ENCODE data around the gene VWF.

VWF gene

GRCh38 chr12:5912011-5912410, 212.5 kb downstream of the VWF start:
- no peaks in the 10 kb centered on the region for H3K27me3 ChIP-seq (ENCODE audit: control insufficient read depth, insufficient read depth, low read length)
- H3K4me3 ChIP-seq (ENCODE audit: low read length), result no peak overlapping the region
- no peaks in the 10 kb centered on the region for H3K9me3 ChIP-seq (ENCODE audit: control insufficient read depth, low read depth, low read length)
- no peaks in the 10 kb centered on the region for H3K36me3 ChIP-seq (ENCODE audit: control insufficient read depth, low read depth, low read length)
- no peaks in the 10 kb centered on the region for H3K4me1 ChIP-seq (ENCODE audit: control insufficient read depth, low read depth, low read length)
- H3K27ac ChIP-seq (ENCODE audit: low read length), result no peak overlapping the region
- no peak overlapping the region for H3K9ac ChIP-seq (ENCODE audit: low read length)

GRCh38 chr12:5910790-5911548, 213.5 kb downstream of the VWF start:
- H3K36me3 ChIP-seq (ENCODE audit: control insufficient read depth, low read depth, low read length), result no peaks in the 10 kb centered on the region
- H3K9ac ChIP-seq (ENCODE audit: low read length), result no peak overlapping the region
- H3K4me1 ChIP-seq (ENCODE audit: control insufficient read depth, low read depth, low read length), result no peaks in the 10 kb centered on the region
- H3K27ac ChIP-seq (ENCODE audit: low read length), result no peak overlapping the region
- H3K9me3 ChIP-seq (ENCODE audit: control insufficient read depth, low read depth, low read length), result no peaks in the 10 kb centered on the region
- H3K4me3 ChIP-seq (ENCODE audit: low read length), result no peak overlapping the region
- no peaks in the 10 kb centered on the region for H3K27me3 ChIP-seq (ENCODE audit: control insufficient read depth, insufficient read depth, low read length)

GRCh38 chr12:5909560-5909959, 214.9 kb downstream of the VWF start:
- Histone ChIP-seq H3K27me3 (ENCODE audit: control insufficient read depth, insufficient read depth, low read length) (no peaks in the 10 kb centered on the region), H3K27ac (ENCODE audit: low read length) (no peak overlapping the region)

GRCh38 chr12:5908251-5908650, 216.2 kb downstream of the VWF start:
- Histone ChIP-seq H3K27ac (ENCODE audit: low read length) (no peak overlapping the region), H3K9me3 (ENCODE audit: control insufficient read depth, low read depth, low read length) (no peaks in the 10 kb centered on the region), H3K27me3 (ENCODE audit: control insufficient read depth, insufficient read depth, low read length) (no peaks in the 10 kb centered on the region), H3K4me3 (ENCODE audit: low read length) (no peak overlapping the region), H3K36me3 (ENCODE audit: control insufficient read depth, low read depth, low read length) (no peaks in the 10 kb centered on the region), H3K9ac (ENCODE audit: low read length) (no peak overlapping the region), H3K4me1 (ENCODE audit: control insufficient read depth, low read depth, low read length) (peaks cover 3% of the 10 kb centered on the region)

More at GRCh38 chr12:5909560-5909959, 214.9 kb downstream of the VWF start:
- Histone ChIP-seq H3K9ac (ENCODE audit: low read length) (no peak overlapping the region), H3K9me3 (ENCODE audit: control insufficient read depth, low read depth, low read length) (no peaks in the 10 kb centered on the region), H3K4me3 (ENCODE audit: low read length) (no peak overlapping the region), H3K36me3 (ENCODE audit: control insufficient read depth, low read depth, low read length) (no peaks in the 10 kb centered on the region), H3K4me1 (ENCODE audit: control insufficient read depth, low read depth, low read length) (peaks cover 3% of the 10 kb centered on the region)

GRCh38 chr12:5907807-5908206, 216.7 kb downstream of the VWF start:
- Histone ChIP-seq H3K4me1 (ENCODE audit: control insufficient read depth, low read depth, low read length) (peaks cover 3% of the 10 kb centered on the region), H3K4me3 (ENCODE audit: low read length) (no peak overlapping the region), H3K36me3 (ENCODE audit: control insufficient read depth, low read depth, low read length) (no peaks in the 10 kb centered on the region), H3K9ac (ENCODE audit: low read length) (no peak overlapping the region), H3K27me3 (ENCODE audit: control insufficient read depth, insufficient read depth, low read length) (no peaks in the 10 kb centered on the region), H3K9me3 (ENCODE audit: control insufficient read depth, low read depth, low read length) (no peaks in the 10 kb centered on the region), H3K27ac (ENCODE audit: low read length) (no peak overlapping the region)

- Histone ChIP-seq H3K4me1 (ENCODE audit: control insufficient read depth, low read depth, low read length) (peaks cover 3% of the 10 kb centered on the region), H3K9ac (ENCODE audit: low read length) (no peak overlapping the region), H3K9me3 (ENCODE audit: control insufficient read depth, low read depth, low read length) (no peaks in the 10 kb centered on the region), H3K27me3 (ENCODE audit: control insufficient read depth, insufficient read depth, low read length) (no peaks in the 10 kb centered on the region), H3K27ac (ENCODE audit: low read length) (no peak overlapping the region), H3K4me3 (ENCODE audit: low read length) (no peak overlapping the region), H3K36me3 (ENCODE audit: control insufficient read depth, low read depth, low read length) (no peaks in the 10 kb centered on the region)
Measured at GRCh38 chr12:5905757-5906156, 218.7 kb downstream of the VWF start.

- Histone ChIP-seq H3K4me1 (ENCODE audit: control insufficient read depth, low read depth, low read length) (peaks cover 3% of the 10 kb centered on the region), H3K27ac (ENCODE audit: low read length) (no peak overlapping the region), H3K36me3 (ENCODE audit: control insufficient read depth, low read depth, low read length) (no peaks in the 10 kb centered on the region), H3K4me3 (ENCODE audit: low read length) (no peak overlapping the region), H3K27me3 (ENCODE audit: control insufficient read depth, insufficient read depth, low read length) (no peaks in the 10 kb centered on the region), H3K9me3 (ENCODE audit: control insufficient read depth, low read depth, low read length) (no peaks in the 10 kb centered on the region), H3K9ac (ENCODE audit: low read length) (no peak overlapping the region)
Measured at GRCh38 chr12:5904969-5905368, 219.5 kb downstream of the VWF start.

- Histone ChIP-seq H3K36me3 (ENCODE audit: control insufficient read depth, low read depth, low read length) (no peaks in the 10 kb centered on the region), H3K4me3 (ENCODE audit: low read length) (no peak overlapping the region), H3K9me3 (ENCODE audit: control insufficient read depth, low read depth, low read length) (no peaks in the 10 kb centered on the region), H3K4me1 (ENCODE audit: control insufficient read depth, low read depth, low read length) (peaks cover 3% of the 10 kb centered on the region), H3K27ac (ENCODE audit: low read length) (no peak overlapping the region), H3K9ac (ENCODE audit: low read length) (no peak overlapping the region), H3K27me3 (ENCODE audit: control insufficient read depth, insufficient read depth, low read length) (no peaks in the 10 kb centered on the region)
Measured at GRCh38 chr12:5904441-5904840, 220.0 kb downstream of the VWF start.

GRCh38 chr12:5902736-5903135, 221.7 kb downstream of the VWF start:
- peaks cover 3% of the 10 kb centered on the region for H3K4me1 ChIP-seq (ENCODE audit: control insufficient read depth, low read depth, low read length)
- H3K27ac ChIP-seq (ENCODE audit: low read length), result no peak overlapping the region
- H3K9ac ChIP-seq (ENCODE audit: low read length), result no peak overlapping the region
- no peaks in the 10 kb centered on the region for H3K27me3 ChIP-seq (ENCODE audit: control insufficient read depth, insufficient read depth, low read length)
- no peaks in the 10 kb centered on the region for H3K9me3 ChIP-seq (ENCODE audit: control insufficient read depth, low read depth, low read length)
- no peaks in the 10 kb centered on the region for H3K36me3 ChIP-seq (ENCODE audit: control insufficient read depth, low read depth, low read length)
- H3K4me3 ChIP-seq (ENCODE audit: low read length), result no peak overlapping the region

GRCh38 chr12:5901416-5901815, 223.1 kb downstream of the VWF start:
- H3K9me3 ChIP-seq (ENCODE audit: control insufficient read depth, low read depth, low read length), result no peaks in the 10 kb centered on the region
- H3K9ac ChIP-seq (ENCODE audit: low read length), result no peak overlapping the region
- no peaks in the 10 kb centered on the region for H3K36me3 ChIP-seq (ENCODE audit: control insufficient read depth, low read depth, low read length)
- no peaks in the 10 kb centered on the region for H3K27me3 ChIP-seq (ENCODE audit: control insufficient read depth, insufficient read depth, low read length)
- no peak overlapping the region for H3K4me3 ChIP-seq (ENCODE audit: low read length)
- H3K4me1 ChIP-seq (ENCODE audit: control insufficient read depth, low read depth, low read length), result peaks cover 3% of the 10 kb centered on the region
- H3K27ac ChIP-seq (ENCODE audit: low read length), result no peak overlapping the region

GRCh38 chr12:5900533-5901205, 223.8 kb downstream of the VWF start:
- peaks cover 3% of the 10 kb centered on the region for H3K4me1 ChIP-seq (ENCODE audit: control insufficient read depth, low read depth, low read length)
- no peak overlapping the region for H3K4me3 ChIP-seq (ENCODE audit: low read length)
- no peaks in the 10 kb centered on the region for H3K9me3 ChIP-seq (ENCODE audit: control insufficient read depth, low read depth, low read length)
- no peak overlapping the region for H3K9ac ChIP-seq (ENCODE audit: low read length)
- no peak overlapping the region for H3K27ac ChIP-seq (ENCODE audit: low read length)
- H3K36me3 ChIP-seq (ENCODE audit: control insufficient read depth, low read depth, low read length), result no peaks in the 10 kb centered on the region
- H3K27me3 ChIP-seq (ENCODE audit: control insufficient read depth, insufficient read depth, low read length), result no peaks in the 10 kb centered on the region

- Histone ChIP-seq H3K4me3 (ENCODE audit: low read length) (no peak overlapping the region), H3K9ac (ENCODE audit: low read length) (no peak overlapping the region), H3K27me3 (ENCODE audit: control insufficient read depth, insufficient read depth, low read length) (no peaks in the 10 kb centered on the region), H3K27ac (ENCODE audit: low read length) (no peak overlapping the region), H3K9me3 (ENCODE audit: control insufficient read depth, low read depth, low read length) (no peaks in the 10 kb centered on the region), H3K4me1 (ENCODE audit: control insufficient read depth, low read depth, low read length) (peaks cover 3% of the 10 kb centered on the region), H3K36me3 (ENCODE audit: control insufficient read depth, low read depth, low read length) (no peaks in the 10 kb centered on the region)
Measured at GRCh38 chr12:5900076-5900475, 224.4 kb downstream of the VWF start.

Measured in iPS-18a (cell line).